ENCODE data around the gene TUBB1.

- TF ChIP-seq CTCF (IDR thresholded peaks at IDR 0.05; ENCODE audit: insufficient read depth, low read depth, low read length): no peak
- TF ChIP-seq EZH2 (IDR thresholded peaks at IDR 0.05; ENCODE audit: insufficient read depth, low read length): no peak
Measured at GRCh38 chr20:58973866-58974265, 45.4 kb upstream of the TUBB1 start.

Measured in astrocyte (in vitro differentiated cells and primary cell).